Measurements from ENCODE around the gene SPHKAP.

Gene SPHKAP

GRCh38 chr2:228037915-228038314 is 143.6 kb downstream of the SPHKAP start:
- H3K79me2 ChIP-seq (ENCODE audit: control insufficient read depth, insufficient read depth, low read length, unreplicated experiment): no peaks in the 10 kb centered on the region
- no peaks in the 10 kb centered on the region for H3K27me3 ChIP-seq (ENCODE audit: insufficient read depth, low read length)
- no peaks in the 10 kb centered on the region for H3K4me1 ChIP-seq (ENCODE audit: control insufficient read depth, insufficient read depth, low read length, unreplicated experiment)
- H3K4me3 ChIP-seq (ENCODE audit: low read depth, low read length): no peak overlapping the region
- no peaks in the 10 kb centered on the region for H3K36me3 ChIP-seq (ENCODE audit: insufficient read depth, low read length)
- no peak overlapping the region for H2AFZ ChIP-seq (ENCODE audit: low read length, unreplicated experiment)
- no peak overlapping the region for H3K27ac ChIP-seq (ENCODE audit: low read depth, low read length)

- H3K27ac ChIP-seq (ENCODE audit: low read depth, low read length): no peak overlapping the region
- H2AFZ ChIP-seq (ENCODE audit: low read length, unreplicated experiment): no peak overlapping the region
- H3K36me3 ChIP-seq (ENCODE audit: insufficient read depth, low read length): no peaks in the 10 kb centered on the region
- H3K4me1 ChIP-seq (ENCODE audit: control insufficient read depth, insufficient read depth, low read length, unreplicated experiment): no peaks in the 10 kb centered on the region
- H3K27me3 ChIP-seq (ENCODE audit: insufficient read depth, low read length): no peaks in the 10 kb centered on the region
- no peaks in the 10 kb centered on the region for H3K79me2 ChIP-seq (ENCODE audit: control insufficient read depth, insufficient read depth, low read length, unreplicated experiment)
- H3K4me3 ChIP-seq (ENCODE audit: low read depth, low read length): no peak overlapping the region
Measured at GRCh38 chr2:228023619-228024018, 157.9 kb downstream of the SPHKAP start.

- H3K36me3 ChIP-seq (ENCODE audit: insufficient read depth, low read length): no peaks in the 10 kb centered on the region
- H3K27me3 ChIP-seq (ENCODE audit: insufficient read depth, low read length): no peaks in the 10 kb centered on the region
- H3K79me2 ChIP-seq (ENCODE audit: control insufficient read depth, insufficient read depth, low read length, unreplicated experiment): no peaks in the 10 kb centered on the region
- no peak overlapping the region for H3K4me3 ChIP-seq (ENCODE audit: low read depth, low read length)
- H3K27ac ChIP-seq (ENCODE audit: low read depth, low read length): no peak overlapping the region
- no peaks in the 10 kb centered on the region for H3K4me1 ChIP-seq (ENCODE audit: control insufficient read depth, insufficient read depth, low read length, unreplicated experiment)
- H2AFZ ChIP-seq (ENCODE audit: low read length, unreplicated experiment): no peak overlapping the region
Measured at GRCh38 chr2:228018311-228018710, 163.2 kb downstream of the SPHKAP start.

- Histone ChIP-seq H2AFZ (ENCODE audit: low read length, unreplicated experiment) (no peak overlapping the region), H3K27me3 (ENCODE audit: insufficient read depth, low read length) (no peaks in the 10 kb centered on the region), H3K79me2 (ENCODE audit: control insufficient read depth, insufficient read depth, low read length, unreplicated experiment) (no peaks in the 10 kb centered on the region), H3K36me3 (ENCODE audit: insufficient read depth, low read length) (no peaks in the 10 kb centered on the region), H3K27ac (ENCODE audit: low read depth, low read length) (no peak overlapping the region), H3K4me1 (ENCODE audit: control insufficient read depth, insufficient read depth, low read length, unreplicated experiment) (no peaks in the 10 kb centered on the region), H3K4me3 (ENCODE audit: low read depth, low read length) (no peak overlapping the region)
Measured at GRCh38 chr2:228017784-228018183, 163.7 kb downstream of the SPHKAP start.

GRCh38 chr2:228016402-228016801 is 165.1 kb downstream of the SPHKAP start:
- no peaks in the 10 kb centered on the region for H3K27me3 ChIP-seq (ENCODE audit: insufficient read depth, low read length)
- H3K79me2 ChIP-seq (ENCODE audit: control insufficient read depth, insufficient read depth, low read length, unreplicated experiment): no peaks in the 10 kb centered on the region
- no peak overlapping the region for H3K4me3 ChIP-seq (ENCODE audit: low read depth, low read length)
- H2AFZ ChIP-seq (ENCODE audit: low read length, unreplicated experiment): no peak overlapping the region
- no peak overlapping the region for H3K27ac ChIP-seq (ENCODE audit: low read depth, low read length)
- H3K36me3 ChIP-seq (ENCODE audit: insufficient read depth, low read length): no peaks in the 10 kb centered on the region
- H3K4me1 ChIP-seq (ENCODE audit: control insufficient read depth, insufficient read depth, low read length, unreplicated experiment): no peaks in the 10 kb centered on the region

- no peak overlapping the region for H2AFZ ChIP-seq (ENCODE audit: low read length, unreplicated experiment)
- H3K27me3 ChIP-seq (ENCODE audit: insufficient read depth, low read length): no peaks in the 10 kb centered on the region
- no peaks in the 10 kb centered on the region for H3K36me3 ChIP-seq (ENCODE audit: insufficient read depth, low read length)
Measured at GRCh38 chr2:228015741-228016140, 165.7 kb downstream of the SPHKAP start.

GRCh38 chr2:227996366-227996765 is 185.1 kb downstream of the SPHKAP start:
- no peaks in the 10 kb centered on the region for H3K36me3 ChIP-seq (ENCODE audit: insufficient read depth, low read length)
- no peaks in the 10 kb centered on the region for H3K4me1 ChIP-seq (ENCODE audit: control insufficient read depth, insufficient read depth, low read length, unreplicated experiment)
- no peak overlapping the region for H2AFZ ChIP-seq (ENCODE audit: low read length, unreplicated experiment)
- H3K79me2 ChIP-seq (ENCODE audit: control insufficient read depth, insufficient read depth, low read length, unreplicated experiment): no peaks in the 10 kb centered on the region
- peaks cover 6% of the 10 kb centered on the region; the same call in 1 of the 2 replicates for H3K27me3 ChIP-seq (ENCODE audit: insufficient read depth, low read length)
- no peak overlapping the region for H3K4me3 ChIP-seq (ENCODE audit: low read depth, low read length)
- H3K27ac ChIP-seq (ENCODE audit: low read depth, low read length): no peak overlapping the region

More at GRCh38 chr2:228015741-228016140, 165.7 kb downstream of the SPHKAP start:
- H3K27ac ChIP-seq (ENCODE audit: low read depth, low read length): no peak overlapping the region
- H3K79me2 ChIP-seq (ENCODE audit: control insufficient read depth, insufficient read depth, low read length, unreplicated experiment): no peaks in the 10 kb centered on the region
- H3K4me1 ChIP-seq (ENCODE audit: control insufficient read depth, insufficient read depth, low read length, unreplicated experiment): no peaks in the 10 kb centered on the region
- H3K4me3 ChIP-seq (ENCODE audit: low read depth, low read length): no peak overlapping the region

- Histone ChIP-seq H3K27me3 (ENCODE audit: insufficient read depth, low read length) (peaks cover 21% of the 10 kb centered on the region; the same call in 1 of the 2 replicates), H3K79me2 (ENCODE audit: control insufficient read depth, insufficient read depth, low read length, unreplicated experiment) (no peaks in the 10 kb centered on the region), H2AFZ (ENCODE audit: low read length, unreplicated experiment) (no peak overlapping the region), H3K36me3 (ENCODE audit: insufficient read depth, low read length) (no peaks in the 10 kb centered on the region), H3K27ac (ENCODE audit: low read depth, low read length) (no peak overlapping the region), H3K4me3 (ENCODE audit: low read depth, low read length) (no peak overlapping the region), H3K4me1 (ENCODE audit: control insufficient read depth, insufficient read depth, low read length, unreplicated experiment) (no peaks in the 10 kb centered on the region)
Measured at GRCh38 chr2:227990937-227991336, 190.6 kb downstream of the SPHKAP start.

GRCh38 chr2:227973241-227973640 is 208.2 kb downstream of the SPHKAP start:
- H3K27ac ChIP-seq (ENCODE audit: low read depth, low read length): no peak overlapping the region
- H3K79me2 ChIP-seq (ENCODE audit: control insufficient read depth, insufficient read depth, low read length, unreplicated experiment): no peaks in the 10 kb centered on the region
- H3K4me3 ChIP-seq (ENCODE audit: low read depth, low read length): no peak overlapping the region
- H3K27me3 ChIP-seq (ENCODE audit: insufficient read depth, low read length): no peaks in the 10 kb centered on the region
- no peaks in the 10 kb centered on the region for H3K36me3 ChIP-seq (ENCODE audit: insufficient read depth, low read length)
- no peak overlapping the region for H2AFZ ChIP-seq (ENCODE audit: low read length, unreplicated experiment)
- no peaks in the 10 kb centered on the region for H3K4me1 ChIP-seq (ENCODE audit: control insufficient read depth, insufficient read depth, low read length, unreplicated experiment)

- no peak overlapping the region for H3K4me3 ChIP-seq (ENCODE audit: low read depth, low read length)
- no peaks in the 10 kb centered on the region for H3K27me3 ChIP-seq (ENCODE audit: insufficient read depth, low read length)
- H3K36me3 ChIP-seq (ENCODE audit: insufficient read depth, low read length): no peaks in the 10 kb centered on the region
- H3K27ac ChIP-seq (ENCODE audit: low read depth, low read length): no peak overlapping the region
- H3K4me1 ChIP-seq (ENCODE audit: control insufficient read depth, insufficient read depth, low read length, unreplicated experiment): no peaks in the 10 kb centered on the region
- no peaks in the 10 kb centered on the region for H3K79me2 ChIP-seq (ENCODE audit: control insufficient read depth, insufficient read depth, low read length, unreplicated experiment)
- no peak overlapping the region for H2AFZ ChIP-seq (ENCODE audit: low read length, unreplicated experiment)
Measured at GRCh38 chr2:227971619-227972230, 209.8 kb downstream of the SPHKAP start.

GRCh38 chr2:227960317-227960716 is 221.2 kb downstream of the SPHKAP start:
- no peak overlapping the region for H3K27ac ChIP-seq (ENCODE audit: low read depth, low read length)
- no peaks in the 10 kb centered on the region for H3K36me3 ChIP-seq (ENCODE audit: insufficient read depth, low read length)
- H3K27me3 ChIP-seq (ENCODE audit: insufficient read depth, low read length): no peaks in the 10 kb centered on the region
- no peak overlapping the region for H2AFZ ChIP-seq (ENCODE audit: low read length, unreplicated experiment)
- H3K4me3 ChIP-seq (ENCODE audit: low read depth, low read length): no peak overlapping the region
- no peaks in the 10 kb centered on the region for H3K4me1 ChIP-seq (ENCODE audit: control insufficient read depth, insufficient read depth, low read length, unreplicated experiment)
- H3K79me2 ChIP-seq (ENCODE audit: control insufficient read depth, insufficient read depth, low read length, unreplicated experiment): no peaks in the 10 kb centered on the region

All from ACC112 (cell line).